ENCODE results near the gene PRR35. TPM values are rescaled to one million over a fixed set of nuclear protein-coding genes. Genes with fewer than 3 reads are reported as not detected.

The PRR35 gene
- total and polyA plus RNA-seq, 7 donors, result not detected

DNA sequence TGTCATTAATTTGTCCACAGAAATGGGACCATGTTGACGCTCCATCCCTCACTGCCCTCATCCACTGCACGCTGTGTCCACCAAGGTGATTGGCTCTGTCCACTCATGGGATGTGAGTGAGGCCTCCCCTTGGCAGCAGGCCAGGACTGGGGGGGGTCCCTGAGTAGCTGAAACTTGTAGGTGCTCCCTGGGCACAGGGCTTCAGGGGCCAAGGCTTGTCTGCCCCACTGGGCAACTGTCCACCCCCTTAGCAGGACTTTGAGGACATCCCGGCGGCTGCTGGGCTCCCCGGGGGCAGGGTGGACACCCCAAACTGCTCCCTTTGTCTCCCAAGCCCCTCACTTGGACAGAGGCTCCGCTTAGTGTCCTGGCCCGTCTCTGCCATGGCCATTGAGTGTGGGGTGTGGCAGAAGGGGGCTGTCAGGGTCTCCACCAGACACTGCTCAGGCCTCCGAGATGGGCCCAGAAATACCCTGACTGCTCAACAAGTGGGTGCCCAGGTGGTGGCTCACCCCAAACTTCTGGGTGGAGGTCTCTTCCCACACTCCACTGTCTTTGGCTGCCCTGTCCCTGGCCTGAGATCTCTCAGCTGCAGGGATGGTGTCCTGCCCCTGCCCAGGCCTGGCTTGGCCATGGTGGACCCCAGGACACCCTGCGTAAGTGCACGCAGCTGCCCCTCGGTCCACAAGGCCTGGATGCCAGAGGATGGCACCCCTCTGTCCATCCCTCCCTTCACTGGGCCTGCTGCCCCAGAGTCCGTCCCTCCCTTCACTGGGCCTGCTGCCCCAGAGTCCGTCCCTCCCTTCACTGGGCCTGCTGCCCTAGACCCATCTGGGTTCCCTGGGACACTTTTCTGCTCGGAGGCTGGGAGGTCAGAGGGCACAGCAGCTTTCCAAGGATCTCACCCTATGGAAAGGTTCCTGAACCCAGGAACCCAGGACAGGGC lies 26.7 kb downstream of the PRR35 start:
- H3K36me3 ChIP-seq (ENCODE audit: insufficient read depth in 1 of 2, low read depth in 1 of 2), result no peaks in the 10 kb centered on the region
- DNase-seq (peak in 1 of 2 donors; percentile 60), ATAC-seq (peak in 1 of 4 donors; percentile 6)
- H3K4me3 ChIP-seq, result peak overlapping the region; percentile 86
- H3K27ac ChIP-seq, result peak overlapping the region; percentile 97
- peaks cover 41% of the 10 kb centered on the region for H3K4me1 ChIP-seq
- TF ChIP-seq, protein P1, sequence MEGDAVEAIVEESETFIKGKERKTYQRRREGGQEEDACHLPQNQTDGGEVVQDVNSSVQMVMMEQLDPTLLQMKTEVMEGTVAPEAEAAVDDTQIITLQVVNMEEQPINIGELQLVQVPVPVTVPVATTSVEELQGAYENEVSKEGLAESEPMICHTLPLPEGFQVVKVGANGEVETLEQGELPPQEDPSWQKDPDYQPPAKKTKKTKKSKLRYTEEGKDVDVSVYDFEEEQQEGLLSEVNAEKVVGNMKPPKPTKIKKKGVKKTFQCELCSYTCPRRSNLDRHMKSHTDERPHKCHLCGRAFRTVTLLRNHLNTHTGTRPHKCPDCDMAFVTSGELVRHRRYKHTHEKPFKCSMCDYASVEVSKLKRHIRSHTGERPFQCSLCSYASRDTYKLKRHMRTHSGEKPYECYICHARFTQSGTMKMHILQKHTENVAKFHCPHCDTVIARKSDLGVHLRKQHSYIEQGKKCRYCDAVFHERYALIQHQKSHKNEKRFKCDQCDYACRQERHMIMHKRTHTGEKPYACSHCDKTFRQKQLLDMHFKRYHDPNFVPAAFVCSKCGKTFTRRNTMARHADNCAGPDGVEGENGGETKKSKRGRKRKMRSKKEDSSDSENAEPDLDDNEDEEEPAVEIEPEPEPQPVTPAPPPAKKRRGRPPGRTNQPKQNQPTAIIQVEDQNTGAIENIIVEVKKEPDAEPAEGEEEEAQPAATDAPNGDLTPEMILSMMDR (IDR thresholded peaks at IDR 0.05), result no peak
- intact Hi-C loops (cut with DNase I), result no loop called here
- no peaks in the 10 kb centered on the region for H3K9me3 ChIP-seq
- 40 to 56% (median 49%) methylated on average over 14 of the region's 14 CpGs for WGBS, 3 donors
- no peaks in the 10 kb centered on the region for H3K27me3 ChIP-seq (ENCODE audit: insufficient read depth in 3 of 3, low read length in 2 of 3)

DNA sequence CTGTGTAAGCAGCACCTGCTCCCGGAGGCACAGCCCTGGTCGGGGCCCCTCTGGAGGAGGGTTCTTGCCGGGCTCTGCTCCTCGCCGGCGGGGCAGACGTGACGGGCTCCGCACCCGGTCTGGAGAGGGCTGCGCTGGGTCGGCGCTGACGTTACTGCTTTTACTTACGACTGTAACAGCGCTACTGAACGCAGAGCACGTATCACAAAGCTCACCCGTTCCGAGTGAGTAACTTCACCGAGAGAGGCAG lies 28.4 kb downstream of the PRR35 start:
- intact Hi-C loops (cut with DNase I), result no loop called here
- peak in 1 of 2 donors; percentile 75 for DNase-seq
- Histone ChIP-seq H3K27ac (peak overlapping the region; percentile 97), H3K36me3 (ENCODE audit: insufficient read depth in 1 of 2, low read depth in 1 of 2) (no peaks in the 10 kb centered on the region), H3K9me3 (no peaks in the 10 kb centered on the region), H3K27me3 (ENCODE audit: insufficient read depth in 3 of 3, low read length in 2 of 3) (no peaks in the 10 kb centered on the region), H3K4me1 (peaks cover 53% of the 10 kb centered on the region), H3K4me3 (peak overlapping the region; percentile 86)
- 0 to 1% (median 1%) methylated on average over 20 to 21 of the region's 21 CpGs for WGBS, 3 donors
- TF ChIP-seq, protein P1 (IDR thresholded peaks at IDR 0.05), result no peak
- ATAC-seq, result no peak

DNA sequence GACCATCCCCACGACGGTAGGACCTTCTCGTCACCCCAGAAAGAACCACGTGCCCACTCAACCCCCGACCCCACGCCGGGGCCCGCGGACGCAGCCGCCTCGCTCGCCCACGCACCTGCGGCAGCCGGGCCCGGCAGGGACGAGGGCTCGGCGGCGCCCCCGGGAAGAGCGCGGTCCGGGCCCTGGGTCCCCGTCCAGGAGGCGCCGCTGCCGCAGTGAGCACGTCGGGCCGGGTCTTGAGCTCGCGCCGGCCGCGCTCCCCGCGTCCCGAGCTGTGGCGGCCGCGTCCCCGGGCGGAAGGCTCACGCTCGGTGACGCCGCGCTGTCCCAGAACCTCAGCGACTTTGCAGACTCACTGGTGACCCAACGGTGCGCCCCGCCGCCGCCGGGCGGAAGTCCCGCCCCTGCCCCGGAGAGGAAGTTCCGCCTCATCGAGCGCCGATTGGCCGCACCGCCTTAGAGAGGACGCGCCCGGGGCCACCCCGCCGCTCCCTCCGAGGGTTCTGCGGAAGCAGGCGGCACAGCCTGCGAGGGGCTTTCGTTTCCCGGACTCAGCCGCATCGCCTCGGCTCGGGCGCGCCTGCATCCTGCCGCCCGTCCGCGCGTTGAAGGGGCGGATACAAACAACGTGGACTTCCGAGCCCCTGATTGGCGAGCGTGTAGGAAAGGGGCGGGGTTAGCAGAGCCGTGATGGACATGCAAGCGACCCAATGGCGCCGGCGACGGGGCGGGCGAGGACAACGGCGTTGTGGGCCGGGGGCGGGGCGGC lies 28.9 kb downstream of the PRR35 start:
- TF ChIP-seq, protein P1 (IDR thresholded peaks at IDR 0.05), result no peak
- Histone ChIP-seq H3K27me3 (ENCODE audit: insufficient read depth in 3 of 3, low read length in 2 of 3) (no peaks in the 10 kb centered on the region), H3K27ac (peak overlapping the region; percentile 97), H3K4me3 (peak overlapping the region; percentile 86), H3K36me3 (ENCODE audit: insufficient read depth in 1 of 2, low read depth in 1 of 2) (no peaks in the 10 kb centered on the region), H3K9me3 (no peaks in the 10 kb centered on the region), H3K4me1 (peaks cover 58% of the 10 kb centered on the region)
- DNase-seq, result peak; percentile 98 to 99
- whole genome bisulfite sequencing, 3 donors, result 1% methylated on average over 76 to 107 of the region's 107 CpGs
- peak; percentile 78 to 84 (median 81) for ATAC-seq
- intact Hi-C loops (cut with DNase I), result no loop called here

DNA sequence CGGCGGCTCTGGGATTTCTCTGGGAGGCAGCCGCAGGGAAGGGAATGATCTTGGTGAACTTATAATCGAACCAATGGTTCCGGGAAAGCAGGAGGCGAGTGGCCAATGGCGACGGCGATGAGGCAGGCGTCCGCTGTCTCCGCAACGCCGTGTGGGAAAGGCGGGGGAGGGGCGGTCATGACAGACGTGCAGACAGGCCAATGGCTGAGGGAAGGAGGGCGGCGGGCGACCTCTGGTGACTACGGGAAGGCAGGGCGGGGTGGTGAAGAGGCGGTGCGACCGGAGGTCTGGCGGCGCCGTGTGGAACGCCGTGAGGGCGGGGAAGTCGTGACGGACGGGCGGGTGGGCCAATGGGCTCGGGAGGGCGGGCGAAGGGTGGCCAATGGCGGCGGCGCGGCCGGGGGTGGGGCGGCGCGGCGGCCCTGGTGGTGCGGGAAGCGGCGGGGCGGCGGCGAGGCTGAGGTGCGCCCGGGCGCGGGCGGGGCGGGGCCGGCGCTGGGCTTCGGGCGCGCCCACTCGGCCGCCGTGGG lies 29.5 kb downstream of the PRR35 start, which contains the start of gene RAB40C:
RAB40C (plus strand) TSS at position 409 of the 530 bp plus-strand sequence. CDS start 226 bp downstream, outside the sequence.
- peak within 1 kb of the TSS; percentile 96 for H3K4me3 ChIP-seq
- peak; percentile 81 to 88 (median 82) for ATAC-seq
- WGBS, 3 donors, result 1 to 2% (median 1%) methylated on average over 18 to 67 of the region's 67 CpGs
- peaks cover 0 to 4% of the 10 kb centered on the region in 2 donors for H3K36me3 ChIP-seq (ENCODE audit: insufficient read depth in 1 of 2, low read depth in 1 of 2)
- no peaks in the 10 kb centered on the region for H3K9me3 ChIP-seq
- peaks cover 63% of the 10 kb centered on the region for H3K4me1 ChIP-seq
- intact Hi-C loops (cut with DNase I), result loop anchor here (5.0 kb wide), 2 partner anchors 38 to 43 kb away; partner anchors contain the start of gene WFIKKN1 (in 1 of the 2)
- peak; percentile 99 to 100 for DNase-seq
- no peaks in the 10 kb centered on the region for H3K27me3 ChIP-seq (ENCODE audit: insufficient read depth in 3 of 3, low read length in 2 of 3)
- TF ChIP-seq, protein P1 (IDR thresholded peaks at IDR 0.05), result no peak
- peak within 1 kb of the TSS; percentile 97 for H3K27ac ChIP-seq
